MM.1S (cell line): ENCODE data around the gene SEC22C.

Experiments used
- DNase-seq: peaks from one replicate; pipeline ENCODE4 v3.0.0-alpha.2; 2015
- H2AFZ ChIP-seq: fragments of 300-600 bp; sonication (generic); 2 replicates; pipeline ENCODE4 v1.6.0; 2016; ENCODE audit warnings: antibody characterized with exemption, low read length
- H3F3A ChIP-seq: fragments of 300-600 bp; sonication (generic); 2 replicates; pipeline ENCODE4 v1.6.1; 2016; ENCODE audit warnings: mild to moderate bottlenecking, antibody characterized with exemption, low read length, moderate library complexity, mixed read lengths; ENCODE audit not compliant: insufficient read depth
- H3K27ac ChIP-seq: fragments of 300-600 bp; sonication (generic); 2 replicates; pipeline ENCODE4 v1.5.1; 2016; ENCODE audit warnings: mild to moderate bottlenecking, low read length
- H3K27me3 ChIP-seq: fragments of 300-600 bp; sonication (generic); replicated peaks from 2 replicates; pipeline ENCODE4 v1.6.0; 2016; ENCODE audit warnings: low read length; ENCODE audit not compliant: insufficient read depth
- H3K36me3 ChIP-seq: fragments of 300-600 bp; sonication (generic); replicated peaks from 2 replicates; pipeline ENCODE4 v1.6.1; 2016; ENCODE audit warnings: mild to moderate bottlenecking, low read length, mixed read lengths; ENCODE audit not compliant: insufficient read depth
- H3K4me1 ChIP-seq: fragments of 300-600 bp; sonication (generic); 2 replicates; pipeline ENCODE4 v1.6.1; 2016; ENCODE audit warnings: low read length, mixed read lengths
- H3K4me2 ChIP-seq: fragments of 300-600 bp; sonication (generic); 2 replicates; pipeline ENCODE4 v1.6.0; 2016; ENCODE audit warnings: low read depth, low read length
- H3K4me3 ChIP-seq: fragments of 300-600 bp; sonication (generic); 2 replicates; pipeline ENCODE4 v1.5.1; 2016; ENCODE audit warnings: low read length, mixed read lengths
- H3K79me2 ChIP-seq: fragments of 300-600 bp; sonication (generic); 2 replicates; pipeline ENCODE4 v1.6.1; 2016; ENCODE audit warnings: mixed run types, low read length, mixed read lengths
- H3K9ac ChIP-seq: fragments of 300-600 bp; sonication (generic); 2 replicates; pipeline ENCODE4 v1.6.1; 2016; ENCODE audit warnings: low read length, mixed read lengths
- H3K9me2 ChIP-seq: fragments of 300-600 bp; sonication (generic); replicated peaks from 2 replicates; pipeline ENCODE4 v1.6.1; 2016; ENCODE audit warnings: mild to moderate bottlenecking, low read length, mixed read lengths; ENCODE audit not compliant: insufficient read depth
- H3K9me3 ChIP-seq: fragments of 300-600 bp; sonication (generic); replicated peaks from 2 replicates; pipeline ENCODE4 v1.6.1; 2016; ENCODE audit warnings: mild to moderate bottlenecking, low read length, mixed read lengths; ENCODE audit not compliant: insufficient read depth
- H4K20me1 ChIP-seq: fragments of 300-600 bp; sonication (generic); 2 replicates; pipeline ENCODE4 v1.6.1; 2016; ENCODE audit warnings: mild to moderate bottlenecking, low read length, moderate library complexity, mixed read lengths; ENCODE audit not compliant: insufficient read depth
- EZH2 ChIP-seq: fragments of 300-600 bp; sonication (generic); optimal IDR thresholded peaks from 2 replicates; pipeline ENCODE3; 2017; ENCODE audit warnings: low read depth, mild to moderate bottlenecking, antibody characterized with exemption, low read length, mixed read lengths
- EZH2phosphoT487 ChIP-seq: fragments of 300-600 bp; sonication (generic); IDR thresholded peaks from 2 replicates; pipeline ENCODE4 v1.6.1; 2018; ENCODE audit warnings: antibody characterized with exemption, low read length
- TF ChIP-seq, protein P1 (sequence below): fragments of 300-600 bp; sonication (generic); IDR thresholded peaks from 2 replicates; pipeline ENCODE4 v1.5.1; 2016; ENCODE audit warnings: antibody characterized with exemption, low read length, mixed read lengths

SEC22C gene

DNA sequence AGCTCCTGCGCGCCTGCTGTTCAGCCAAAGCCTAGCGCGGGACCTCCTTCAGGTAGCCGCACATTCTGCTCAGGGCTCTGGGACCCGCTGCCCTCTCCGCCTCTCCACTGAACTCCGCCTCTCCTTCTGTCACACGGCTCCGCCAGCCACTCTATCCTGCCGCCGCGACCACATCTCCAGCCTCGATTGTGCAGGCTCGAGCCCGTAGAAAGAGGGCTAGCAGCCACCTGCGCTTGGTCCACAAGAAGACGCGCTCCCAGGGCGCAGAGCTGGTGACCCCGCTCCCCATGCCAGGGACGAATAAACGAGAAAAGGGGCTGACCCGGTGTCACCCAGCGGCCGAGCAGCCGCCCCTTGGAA, 80.5 kb downstream of the SEC22C start:
- Histone ChIP-seq H3K36me3 (no peaks in the 10 kb centered on the region), H2AFZ (peak overlapping the region; percentile 97), H3K79me2 (no peaks in the 10 kb centered on the region), H3K4me2 (peak overlapping the region; percentile 70), H3K27ac (no peak overlapping the region), H3K9me3 (no peaks in the 10 kb centered on the region), H3K4me1 (peaks cover 8% of the 10 kb centered on the region; the same call in 1 of the 2 replicates), H3F3A (no peaks in the 10 kb centered on the region), H3K4me3 (peak overlapping the region; percentile 68), H3K27me3 (peaks cover 11% of the 10 kb centered on the region; the same call in 1 of the 2 replicates), H3K9me2 (no peaks in the 10 kb centered on the region), H4K20me1 (no peaks in the 10 kb centered on the region), H3K9ac (no peak overlapping the region; the same call in 1 of the 2 replicates)
- no peak for DNase-seq
- TF ChIP-seq, protein P1, sequence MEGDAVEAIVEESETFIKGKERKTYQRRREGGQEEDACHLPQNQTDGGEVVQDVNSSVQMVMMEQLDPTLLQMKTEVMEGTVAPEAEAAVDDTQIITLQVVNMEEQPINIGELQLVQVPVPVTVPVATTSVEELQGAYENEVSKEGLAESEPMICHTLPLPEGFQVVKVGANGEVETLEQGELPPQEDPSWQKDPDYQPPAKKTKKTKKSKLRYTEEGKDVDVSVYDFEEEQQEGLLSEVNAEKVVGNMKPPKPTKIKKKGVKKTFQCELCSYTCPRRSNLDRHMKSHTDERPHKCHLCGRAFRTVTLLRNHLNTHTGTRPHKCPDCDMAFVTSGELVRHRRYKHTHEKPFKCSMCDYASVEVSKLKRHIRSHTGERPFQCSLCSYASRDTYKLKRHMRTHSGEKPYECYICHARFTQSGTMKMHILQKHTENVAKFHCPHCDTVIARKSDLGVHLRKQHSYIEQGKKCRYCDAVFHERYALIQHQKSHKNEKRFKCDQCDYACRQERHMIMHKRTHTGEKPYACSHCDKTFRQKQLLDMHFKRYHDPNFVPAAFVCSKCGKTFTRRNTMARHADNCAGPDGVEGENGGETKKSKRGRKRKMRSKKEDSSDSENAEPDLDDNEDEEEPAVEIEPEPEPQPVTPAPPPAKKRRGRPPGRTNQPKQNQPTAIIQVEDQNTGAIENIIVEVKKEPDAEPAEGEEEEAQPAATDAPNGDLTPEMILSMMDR: no peak
- TF ChIP-seq EZH2 (no peak), EZH2phosphoT487 (no peak)

DNA sequence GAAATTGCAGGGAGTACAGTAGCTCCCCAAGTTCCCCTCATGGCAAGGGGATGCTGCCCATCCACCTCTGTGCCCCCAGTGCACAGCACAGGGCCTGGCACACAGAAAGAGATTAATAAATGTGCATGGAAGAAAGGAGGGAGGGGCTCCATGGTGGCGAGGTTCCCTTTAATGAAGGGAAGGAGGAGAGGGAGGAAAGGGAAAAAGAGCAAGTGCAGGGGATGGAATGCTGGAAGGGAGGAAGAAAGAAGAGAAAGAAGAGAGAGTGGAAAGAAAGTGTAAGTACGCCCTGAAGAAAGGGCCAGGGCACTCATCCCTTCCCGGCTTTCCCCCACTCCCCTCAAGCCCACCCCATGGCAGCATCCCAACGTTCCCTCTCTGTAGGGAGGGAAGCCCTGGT, 80.9 kb downstream of the SEC22C start:
- peaks cover 11% of the 10 kb centered on the region; the same call in 1 of the 2 replicates for H3K27me3 ChIP-seq
- peak overlapping the region; percentile 70; the same call in 1 of the 2 replicates for H3K4me2 ChIP-seq

DNA sequence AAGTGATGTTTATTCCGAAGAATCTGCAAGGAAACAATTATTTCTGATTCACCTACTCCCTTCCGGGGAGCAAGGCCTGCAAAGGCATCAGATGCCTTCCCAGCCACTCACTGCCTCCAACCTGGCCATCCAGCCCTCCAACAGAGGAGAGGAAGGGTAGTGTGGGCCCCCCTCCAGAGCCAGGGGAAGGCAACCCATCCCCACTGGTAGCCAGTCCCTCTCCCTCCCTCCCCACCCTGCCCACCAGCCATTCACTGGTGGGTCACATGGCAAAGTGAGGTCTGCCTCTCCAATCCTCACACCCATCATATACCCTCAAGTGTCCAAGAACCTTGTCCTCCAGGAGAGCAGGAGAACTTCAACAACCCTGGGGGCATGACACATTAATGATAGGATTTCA, 81.7 kb downstream of the SEC22C start:
- H3K9ac ChIP-seq: no peak overlapping the region
- TF ChIP-seq, protein P1: no peak
- TF ChIP-seq EZH2phosphoT487 (no peak), EZH2 (no peak)
- H3K4me3 ChIP-seq: no peak overlapping the region
- no peaks in the 10 kb centered on the region for H3K79me2 ChIP-seq
- H3K9me3 ChIP-seq: no peaks in the 10 kb centered on the region
- H3K27me3 ChIP-seq: peaks cover 11% of the 10 kb centered on the region; the same call in 1 of the 2 replicates
- H2AFZ ChIP-seq: no peak overlapping the region
- H3K4me2 ChIP-seq: no peak overlapping the region
- DNase-seq: no peak
- peaks cover 8% of the 10 kb centered on the region; the same call in 1 of the 2 replicates for H3K4me1 ChIP-seq
- no peak overlapping the region for H3K27ac ChIP-seq
- no peaks in the 10 kb centered on the region for H3K36me3 ChIP-seq
- no peaks in the 10 kb centered on the region for H3K9me2 ChIP-seq
- H4K20me1 ChIP-seq: no peaks in the 10 kb centered on the region
- no peaks in the 10 kb centered on the region for H3F3A ChIP-seq

More for the DNA sequence above, 80.9 kb downstream of the SEC22C start:
- Histone ChIP-seq H4K20me1 (no peaks in the 10 kb centered on the region), H3K4me3 (no peak overlapping the region), H3F3A (no peaks in the 10 kb centered on the region), H3K79me2 (no peaks in the 10 kb centered on the region), H2AFZ (no peak overlapping the region), H3K27ac (no peak overlapping the region), H3K9me2 (no peaks in the 10 kb centered on the region), H3K36me3 (no peaks in the 10 kb centered on the region), H3K4me1 (peaks cover 8% of the 10 kb centered on the region; the same call in 1 of the 2 replicates), H3K9ac (no peak overlapping the region), H3K9me3 (no peaks in the 10 kb centered on the region)
- TF ChIP-seq EZH2 (no peak), EZH2phosphoT487 (no peak)
- TF ChIP-seq, protein P1: no peak
- no peak for DNase-seq
